Astrocyte of the cerebellum (primary cell): ENCODE data around the gene TNFSF4.
A peak's percentile ranks its signal among the peaks of the same experiment; 100 is the strongest.

ENCODE experiments used
- DNase-seq: peaks from one replicate; pipeline ENCODE4 v3.0.0-alpha.2; 2011; ENCODE audit warnings: low read depth
- H3K4me3 ChIP-seq: 2 replicates; pipeline ENCODE4 v1.5.1; 2011; ENCODE audit warnings: mild to moderate bottlenecking, low read depth, low read length, moderate library complexity
- CTCF ChIP-seq: IDR thresholded peaks from 2 replicates; pipeline ENCODE4 v1.5.1; 2012; ENCODE audit warnings: low read length, low read depth, moderate library complexity, mild to moderate bottlenecking; ENCODE audit errors: missing control alignments
- in situ Hi-C: cut with HindIII; loops from 2 replicates; pipeline ENCODE4 v1.10.0; 2017; ENCODE audit warnings: low sequenced_read_pairs

TNFSF4 gene

GRCh38 chr1:173137107-173137706 is 69.9 kb downstream of the TNFSF4 start:
- no peak for DNase-seq
- no peak for TF ChIP-seq CTCF
- no peak overlapping the region for H3K4me3 ChIP-seq
- in situ Hi-C loops, result no loop called here

GRCh38 chr1:173134800-173135199 is 72.3 kb downstream of the TNFSF4 start:
- no peak for TF ChIP-seq CTCF
- no peak overlapping the region for H3K4me3 ChIP-seq
- no peak for DNase-seq
- in situ Hi-C loops, result no loop called here

GRCh38 chr1:173134029-173134428 is 73.1 kb downstream of the TNFSF4 start:
- no peak overlapping the region for H3K4me3 ChIP-seq
- in situ Hi-C loops, result no loop called here
- no peak for TF ChIP-seq CTCF
- peak; percentile 3 for DNase-seq
